ENCODE measurements around the gene CISD3.
A peak's percentile ranks its signal among the peaks of the same experiment; 100 is the strongest.

CISD3 gene, protein sequence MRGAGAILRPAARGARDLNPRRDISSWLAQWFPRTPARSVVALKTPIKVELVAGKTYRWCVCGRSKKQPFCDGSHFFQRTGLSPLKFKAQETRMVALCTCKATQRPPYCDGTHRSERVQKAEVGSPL

DNA sequence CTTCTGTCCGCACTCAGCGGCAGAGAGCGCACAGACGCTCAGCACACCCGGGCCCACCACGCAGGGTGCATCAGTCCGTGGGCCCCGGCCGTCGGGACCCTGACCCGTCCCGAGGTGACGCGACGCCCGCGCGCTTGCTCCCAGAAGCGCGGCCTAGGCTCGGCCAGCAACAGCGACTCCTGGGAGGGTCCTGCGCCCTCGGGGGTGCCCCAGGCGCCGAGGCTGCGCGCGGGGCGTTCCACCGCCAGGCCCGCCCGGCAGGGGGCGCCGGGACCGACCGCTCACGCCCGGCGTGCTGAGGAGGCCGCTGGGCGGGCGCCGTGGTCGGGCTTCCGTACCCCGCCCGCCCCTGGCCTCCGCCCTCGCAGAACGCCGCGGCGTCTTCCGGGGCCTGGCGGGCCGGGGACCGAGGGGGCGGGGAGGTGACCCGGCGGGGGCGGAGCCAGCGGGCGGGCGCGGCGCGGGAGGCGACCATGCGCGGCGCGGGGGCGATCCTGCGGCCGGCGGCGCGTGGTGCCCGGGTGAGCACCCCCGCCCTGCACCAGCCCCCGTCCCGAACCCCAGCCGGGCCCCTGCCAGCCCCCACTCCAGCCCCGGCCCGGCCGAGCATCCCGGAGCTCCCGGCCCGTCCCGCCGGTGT lies at the start of gene CISD3:
Gene CISD3 (plus strand): TSS at position 456 of the 640 bp plus-strand sequence. CDS start 18 bp downstream, at position 474.
- peak; percentile 81 for DNase-seq

DNA sequence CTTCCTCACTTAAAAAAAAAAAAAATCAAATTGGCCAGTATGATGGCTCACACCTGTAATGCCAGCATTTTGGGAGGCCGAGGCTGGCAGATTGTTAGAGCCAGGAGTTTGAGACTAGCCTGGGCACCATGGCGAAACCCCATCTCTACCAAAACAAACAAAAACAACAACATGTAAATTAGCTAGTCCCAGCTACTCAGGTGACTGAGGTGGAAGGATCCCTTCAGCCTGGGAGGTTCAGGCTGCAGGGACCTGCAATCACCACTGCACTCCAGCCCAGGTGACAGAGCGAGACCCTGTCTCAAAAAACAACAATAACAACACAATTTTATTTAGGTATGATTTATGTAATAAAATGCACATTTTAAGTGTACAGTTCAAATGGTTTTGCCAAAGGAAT lies 49.0 kb upstream of the CISD3 start:
- no peak for DNase-seq

DNA sequence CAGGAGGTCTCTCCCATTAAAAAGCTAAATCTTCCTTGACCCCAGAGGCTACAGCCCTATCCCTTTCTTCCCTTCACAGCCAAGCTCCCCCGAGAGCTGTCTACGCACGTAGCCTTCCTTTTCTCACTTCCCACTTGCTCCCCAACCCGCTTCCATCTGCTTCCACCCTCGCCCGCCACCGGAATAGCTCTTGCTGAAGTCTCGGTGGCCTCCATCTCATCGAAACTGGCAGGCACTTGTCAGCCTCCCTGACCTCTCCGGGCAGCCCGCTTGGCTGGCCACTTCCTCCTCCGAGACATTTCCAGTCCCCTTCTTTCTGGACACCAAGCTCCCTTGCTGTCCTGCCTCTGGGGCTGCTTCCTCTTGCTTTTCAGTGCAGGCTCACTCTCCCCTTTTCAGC lies 44.6 kb upstream of the CISD3 start:
- DNase-seq: no peak

DNA sequence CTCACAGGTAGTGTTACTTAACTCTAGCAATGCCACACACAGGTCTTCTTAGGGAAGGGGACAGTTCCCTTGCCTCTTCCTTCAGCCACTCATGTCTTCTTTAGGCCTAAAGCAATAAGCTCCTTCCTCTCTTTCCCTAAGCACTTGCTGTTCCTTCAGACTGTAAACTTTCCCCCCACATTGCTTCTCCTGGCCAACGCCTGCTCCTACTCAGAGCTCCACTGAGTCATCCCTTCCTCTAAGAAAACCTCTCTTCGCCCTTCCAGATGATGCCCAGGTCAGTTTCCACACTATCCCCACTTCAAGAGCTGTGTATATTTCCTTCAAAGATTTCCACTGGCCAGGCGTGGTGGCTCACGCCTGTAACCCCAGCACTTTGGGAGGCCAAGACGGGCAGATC lies 42.9 kb upstream of the CISD3 start:
- DNase-seq: no peak

DNA sequence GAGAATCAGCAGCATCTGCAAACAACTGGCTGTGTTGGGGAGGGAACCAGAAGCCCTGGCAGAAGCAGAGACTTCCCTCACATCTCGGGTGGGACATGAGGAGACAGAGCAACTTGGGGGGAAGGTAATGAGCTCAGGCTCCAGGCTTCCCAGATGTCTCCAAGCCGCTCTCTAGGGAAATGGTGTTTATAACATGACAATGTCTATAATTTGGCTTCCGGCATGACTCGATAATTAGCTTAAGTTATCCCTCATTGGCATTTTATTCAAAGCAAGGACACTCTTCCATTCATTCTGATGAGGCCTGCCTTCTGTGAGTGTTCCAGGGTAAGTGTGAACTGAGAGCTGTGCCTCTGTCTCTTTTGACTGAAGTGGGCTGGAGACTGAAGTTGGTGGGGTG lies 39.8 kb upstream of the CISD3 start:
- DNase-seq: no peak

DNA sequence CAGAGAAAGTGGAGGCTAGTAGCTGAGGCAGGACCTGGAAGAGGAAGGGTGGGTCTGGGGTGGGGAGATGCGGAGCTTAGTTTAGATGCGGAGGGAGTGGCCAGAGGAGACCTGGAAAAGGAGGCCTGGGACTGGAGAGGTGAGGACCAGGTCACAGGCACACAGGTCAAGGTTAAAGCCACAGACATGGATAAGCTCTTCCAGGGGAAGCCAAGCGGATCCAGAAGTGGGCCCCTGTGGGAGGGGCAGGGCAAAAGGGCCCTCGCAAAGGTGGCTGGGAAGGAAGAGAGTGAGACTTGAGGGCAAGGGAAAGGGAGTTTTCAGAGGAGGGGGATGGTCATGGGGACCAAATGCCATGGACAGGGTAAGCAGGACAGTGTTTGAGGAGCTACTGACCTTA lies 39.0 kb upstream of the CISD3 start:
- no peak for DNase-seq

DNA sequence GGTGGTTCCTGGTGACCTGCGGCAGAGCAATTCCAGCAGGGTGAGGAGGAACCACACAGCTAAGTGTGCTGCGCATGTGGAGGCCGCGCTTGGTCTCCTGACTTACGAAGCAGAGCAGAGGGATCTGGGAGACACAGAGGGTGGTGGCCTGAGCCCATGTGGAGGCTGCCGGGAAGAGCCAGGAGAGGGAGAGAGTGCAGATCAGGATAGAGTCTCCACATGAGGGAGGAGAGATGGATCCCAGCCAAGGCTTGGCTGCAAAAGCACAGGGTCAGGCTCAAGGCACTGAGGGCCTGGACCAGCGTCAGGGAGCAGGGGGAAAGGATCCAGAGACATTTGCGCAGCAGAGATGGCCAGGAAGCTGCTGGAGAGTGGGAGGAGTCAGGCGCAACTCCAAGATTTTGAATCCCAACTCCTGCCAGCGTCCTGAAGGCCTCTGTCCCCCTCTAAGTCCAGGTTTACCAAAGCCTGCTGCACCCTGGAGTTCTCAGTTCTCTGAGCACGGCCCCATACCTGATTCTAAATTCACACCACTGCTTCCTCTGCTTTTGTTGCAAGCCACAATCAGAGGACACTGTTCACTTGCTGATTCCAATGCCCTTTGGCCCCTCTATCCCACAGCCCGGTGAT lies 36.3 kb upstream of the CISD3 start:
- no peak for DNase-seq

DNA sequence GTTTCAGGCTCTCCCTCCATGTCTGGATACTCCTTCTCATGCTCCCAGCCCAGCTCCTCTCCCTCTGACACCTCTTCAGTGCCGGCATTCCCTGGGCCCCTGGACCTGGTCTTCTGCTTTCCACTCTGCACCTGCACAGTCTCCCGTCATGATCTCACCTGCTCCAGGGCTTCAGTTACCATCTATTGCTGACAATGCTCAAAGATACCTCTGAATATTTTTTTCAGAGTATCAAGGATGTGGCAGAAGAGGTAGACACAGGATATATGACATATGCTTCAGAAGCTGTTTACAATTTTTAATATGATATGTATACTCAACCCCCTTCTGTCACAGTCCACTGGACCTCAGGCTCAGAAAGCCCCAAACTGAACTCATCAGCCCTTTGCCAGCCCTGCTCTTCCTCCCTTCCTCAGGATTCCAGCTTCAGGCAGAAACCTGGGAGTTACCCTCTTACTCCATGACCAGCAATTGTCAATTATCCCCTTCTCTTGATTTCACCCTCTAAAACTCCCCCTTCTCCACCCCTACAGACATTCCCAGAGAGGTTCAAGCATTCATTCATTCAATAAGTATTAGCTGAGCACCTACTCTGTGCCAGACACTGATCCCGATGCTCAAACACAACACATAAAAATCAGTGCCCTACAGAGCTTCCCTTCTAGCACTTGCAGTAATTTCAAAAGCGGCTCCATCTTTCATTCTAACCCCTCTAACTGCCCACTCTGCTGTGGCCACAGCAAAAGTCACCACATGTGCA lies 32.9 kb upstream of the CISD3 start:
- no peak for DNase-seq

DNA sequence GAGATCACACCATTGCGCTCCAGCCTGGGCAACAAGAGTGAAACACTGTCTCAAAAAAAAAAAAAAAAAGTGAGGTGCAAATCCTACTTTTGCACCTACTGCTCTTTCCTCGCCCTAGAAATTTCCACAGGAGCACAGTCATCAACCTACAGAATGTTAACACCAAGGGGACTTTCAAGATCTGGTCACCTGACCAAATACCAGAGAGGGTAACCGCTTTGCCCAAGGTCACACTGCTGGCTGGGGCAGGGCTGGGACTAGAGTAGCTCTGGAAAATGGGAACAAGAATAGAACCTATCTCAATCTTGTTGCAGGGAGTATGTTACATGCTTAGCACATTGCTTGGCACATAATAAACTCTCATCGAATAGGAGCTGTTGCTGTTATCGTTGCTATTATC lies 31.4 kb upstream of the CISD3 start:
- DNase-seq: no peak

DNA sequence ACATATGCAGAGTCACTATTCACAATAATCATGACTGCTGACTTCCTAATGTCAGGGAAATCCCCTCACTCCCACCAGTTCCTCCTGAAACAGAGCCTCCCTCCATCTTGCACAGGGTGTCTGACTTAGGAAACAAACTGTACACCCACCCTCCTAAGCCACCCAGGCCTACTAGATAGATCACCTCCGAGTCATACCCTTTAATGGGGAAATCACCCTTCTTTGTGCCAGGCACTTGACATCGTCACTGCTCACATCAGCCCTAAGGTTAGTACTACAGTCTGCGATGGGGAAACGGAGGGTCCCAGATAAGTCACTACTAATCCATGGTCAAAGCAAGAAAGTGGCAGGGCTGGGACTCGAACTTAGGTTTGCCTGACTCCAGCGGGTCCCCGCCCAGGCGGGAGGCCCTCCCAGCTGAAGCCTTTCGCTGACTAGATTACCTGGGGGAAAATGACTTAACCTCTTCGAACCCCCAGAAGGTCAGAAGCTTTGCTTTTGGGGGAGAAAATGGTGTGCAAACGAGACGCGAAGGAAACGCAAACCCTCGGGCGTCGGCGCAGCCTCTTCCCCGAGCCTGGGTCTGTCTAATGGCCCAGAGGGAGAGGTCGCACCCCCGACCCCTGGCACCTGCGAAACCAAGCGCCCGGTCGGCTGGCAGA lies 28.5 kb upstream of the CISD3 start:
- peak; percentile 57 for DNase-seq

DNA sequence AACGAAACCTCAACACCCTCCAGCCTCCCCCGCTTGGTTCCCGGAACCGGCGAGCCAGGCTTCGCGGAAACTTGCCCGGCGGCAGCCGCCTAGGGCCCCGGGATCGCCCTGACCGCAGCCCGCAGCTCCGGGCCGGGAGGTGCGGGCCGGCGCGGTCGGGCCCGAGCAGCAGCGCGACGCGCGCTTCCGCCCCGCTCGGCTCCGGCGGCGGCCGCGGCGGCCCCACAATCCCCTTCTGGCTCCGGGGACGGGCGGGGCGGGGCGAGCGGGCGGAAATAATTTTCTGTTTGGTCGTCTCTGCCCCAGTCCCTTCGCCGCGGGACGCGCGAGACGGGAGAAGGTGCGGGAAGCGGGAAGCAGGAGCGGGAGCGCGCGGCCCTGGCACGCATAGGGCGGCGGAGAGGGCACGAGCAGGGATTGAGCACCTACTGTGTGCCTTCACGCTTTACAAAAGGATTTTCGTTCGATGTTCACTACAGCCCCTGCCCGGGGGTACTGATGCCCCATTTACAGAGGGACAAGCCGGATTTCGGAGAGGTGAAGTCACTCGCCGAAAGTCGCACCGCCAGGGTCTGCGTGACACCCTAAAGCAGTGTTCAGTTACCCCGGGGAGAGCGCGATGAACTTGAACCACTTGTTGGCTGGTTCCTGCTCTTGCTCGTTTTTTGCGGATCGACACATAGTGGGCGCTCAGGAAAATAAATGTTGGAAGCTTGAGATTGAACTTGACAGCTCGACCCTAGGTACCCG lies 27.8 kb upstream of the CISD3 start:
- peak; percentile 76 for DNase-seq

DNA sequence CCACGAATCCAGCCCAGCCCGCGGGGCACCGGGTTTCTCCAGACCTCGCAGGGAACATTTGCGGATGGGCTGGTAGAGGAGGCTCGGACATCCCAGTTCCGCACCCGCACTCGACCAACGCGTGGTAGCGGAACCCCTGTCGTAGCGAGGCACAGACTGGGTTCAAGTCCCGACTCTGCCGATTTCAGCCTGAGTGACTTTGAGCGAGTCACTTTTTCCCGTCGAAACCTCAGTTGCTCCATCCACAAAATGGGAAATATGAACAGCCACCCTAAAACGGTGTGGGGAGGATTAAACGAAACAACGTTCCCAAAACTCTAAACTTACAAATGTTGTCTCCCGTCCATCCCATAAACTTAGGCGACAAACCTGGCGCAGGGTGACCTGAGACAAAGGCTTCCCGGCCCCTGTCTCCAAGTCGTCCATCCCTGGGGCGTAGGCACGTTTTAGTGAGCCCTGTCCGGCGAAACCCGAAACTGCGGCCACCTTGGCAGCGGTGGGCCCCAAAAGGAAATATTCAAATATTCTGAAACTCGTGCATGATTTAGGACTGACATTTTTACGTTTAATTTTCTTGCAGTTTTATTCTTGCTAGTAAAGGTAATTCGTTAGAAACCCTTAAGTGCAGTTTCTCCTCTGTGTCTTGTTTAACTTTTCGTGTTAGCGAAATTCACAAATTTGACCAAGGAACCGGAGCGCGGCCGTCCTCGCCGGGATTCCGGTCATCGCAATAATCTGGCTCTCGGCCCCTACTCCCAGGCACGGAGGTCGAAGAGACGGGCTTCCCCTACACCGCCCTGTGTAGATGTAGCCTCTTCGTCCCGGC lies 27.0 kb upstream of the CISD3 start:
- DNase-seq: peak; percentile 5

DNA sequence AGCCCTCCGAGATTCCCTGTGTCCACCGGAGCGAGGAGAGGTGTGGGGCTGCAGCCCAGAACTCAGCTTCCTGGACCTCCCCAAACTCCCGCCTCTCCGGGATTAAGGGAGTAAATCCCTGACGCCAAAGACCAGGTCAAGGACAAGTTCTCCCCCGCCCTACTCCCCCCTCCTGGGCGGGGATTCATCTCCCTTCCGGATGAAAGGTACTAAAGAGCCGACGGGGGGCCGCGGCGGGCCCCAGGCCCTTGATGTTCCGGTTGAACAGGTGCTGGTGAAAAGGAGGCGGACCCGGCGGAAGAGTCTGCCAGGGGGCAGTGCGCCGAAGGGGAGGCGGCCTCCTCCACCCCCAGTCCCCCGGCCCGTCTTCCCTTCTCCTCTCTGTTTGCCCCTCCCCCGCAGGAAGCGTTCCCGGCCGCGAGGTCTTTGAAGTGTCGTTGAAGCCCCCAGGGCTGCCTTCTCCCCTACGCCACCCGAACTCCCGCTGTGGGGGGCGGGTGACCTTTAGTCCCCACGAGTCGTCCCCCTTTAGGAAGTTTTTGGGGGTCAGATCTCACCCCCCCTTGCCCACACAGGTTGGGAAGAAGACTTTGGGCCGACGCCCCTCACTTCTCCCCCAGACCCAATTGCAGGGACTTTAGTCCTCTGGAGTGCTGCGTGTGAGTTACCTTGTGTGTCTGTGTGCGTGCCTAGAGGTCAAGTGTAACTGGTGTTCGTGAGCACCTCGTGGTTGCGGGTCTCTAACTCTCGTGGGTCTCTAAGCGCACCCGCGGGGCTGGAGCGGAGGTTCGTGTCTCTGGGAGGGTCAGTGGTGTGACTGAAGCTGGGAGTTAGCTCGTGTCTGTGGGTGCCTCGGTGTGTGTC lies 26.2 kb upstream of the CISD3 start:
- DNase-seq: peak; percentile 58

DNA sequence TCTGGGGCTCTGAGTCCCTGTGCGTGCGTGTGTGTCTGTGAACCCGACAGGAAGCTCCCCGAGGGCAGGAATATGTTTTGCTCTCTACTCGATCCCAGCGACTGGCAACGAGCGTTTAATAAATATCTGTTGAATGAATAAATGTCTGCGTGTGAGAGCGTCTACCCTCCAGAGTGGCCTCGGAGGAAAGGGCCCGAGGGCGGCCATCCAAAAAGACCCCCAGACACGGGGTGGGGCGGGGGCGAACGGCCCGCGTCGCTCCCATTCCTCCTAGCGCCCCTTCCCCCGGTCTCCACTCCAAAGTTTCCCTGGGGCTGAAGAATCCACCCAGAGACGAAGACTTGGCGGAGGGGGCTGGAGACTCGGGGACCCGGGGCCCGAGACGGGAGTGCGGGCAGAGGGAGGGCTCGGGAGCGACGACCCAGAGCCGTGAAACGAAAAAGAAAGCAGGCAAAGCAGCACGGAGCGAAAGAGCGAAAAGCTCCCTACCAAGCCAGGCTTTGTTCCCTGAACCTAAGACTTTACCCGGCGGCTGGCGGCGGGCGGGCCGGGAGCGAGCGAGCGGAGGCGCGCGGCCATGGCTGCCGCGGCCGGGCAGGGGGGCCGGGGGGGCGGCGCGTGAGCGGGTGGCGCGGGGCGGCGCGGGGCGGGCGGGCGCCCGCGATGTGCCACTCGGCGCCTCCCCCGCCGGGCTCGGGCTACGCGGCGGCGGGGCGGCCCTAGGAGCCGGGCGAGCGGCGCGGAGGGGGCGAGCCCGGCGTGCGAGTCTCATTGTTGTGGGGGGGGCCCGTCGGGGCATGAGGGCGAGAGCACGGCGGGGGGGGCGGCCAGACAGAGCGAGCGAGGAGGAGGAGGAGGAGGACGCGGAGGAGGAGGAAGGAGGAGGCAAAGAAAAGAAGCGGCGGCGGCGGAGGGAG lies 25.3 kb upstream of the CISD3 start, which contains the start of gene MLLT6:
Gene MLLT6 (plus strand): TSS at position 668 of the 917 bp plus-strand sequence. CDS start 360 bp downstream, outside the sequence.
- peak; percentile 76 for DNase-seq

DNA sequence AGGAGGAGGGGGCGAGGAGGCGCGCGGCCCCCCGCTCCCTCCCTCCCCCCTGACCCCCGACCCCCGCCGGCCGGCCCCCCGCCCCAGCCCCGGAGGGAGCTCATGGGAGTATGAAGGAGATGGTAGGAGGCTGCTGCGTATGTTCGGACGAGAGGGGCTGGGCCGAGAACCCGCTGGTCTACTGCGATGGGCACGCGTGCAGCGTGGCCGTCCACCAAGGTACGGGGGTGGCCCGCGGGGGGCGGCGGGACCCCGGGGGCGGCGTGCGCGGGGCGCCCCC lies 24.7 kb upstream of the CISD3 start:
- no peak for DNase-seq

DNA sequence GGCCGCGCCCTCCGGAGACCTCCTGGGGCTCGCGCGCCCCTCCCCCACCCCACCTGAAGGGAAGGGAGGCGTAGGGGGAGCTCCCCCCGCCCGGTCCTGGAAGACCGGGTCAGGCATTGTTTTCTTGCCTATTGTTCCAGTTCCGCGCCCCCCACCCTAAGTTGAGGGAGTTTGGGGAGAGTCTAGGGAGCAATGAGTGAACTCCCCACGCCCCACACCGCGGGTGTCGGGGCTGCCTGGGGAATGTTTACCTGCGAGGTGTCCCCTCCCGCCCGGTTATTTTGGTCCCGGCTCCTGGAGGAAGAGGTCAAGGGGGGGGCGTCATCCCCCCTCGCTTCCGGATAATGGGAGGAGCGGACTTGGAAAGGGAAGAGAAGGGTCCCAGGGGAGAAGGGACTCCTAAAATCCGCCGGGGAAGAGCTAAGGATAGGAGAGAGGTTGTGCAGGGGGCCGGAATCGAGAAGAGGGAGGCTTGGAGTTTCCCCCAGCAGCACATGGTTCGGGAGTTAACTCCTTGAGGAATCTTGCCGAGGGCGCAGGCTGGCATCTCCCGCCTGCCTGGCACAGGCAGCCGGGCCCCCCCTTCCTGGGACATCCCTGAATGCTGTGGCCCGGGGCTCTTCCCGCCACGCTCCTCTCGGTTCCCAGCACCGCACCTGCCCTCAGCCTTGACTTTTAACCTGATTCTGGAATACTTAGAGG lies 24.2 kb upstream of the CISD3 start:
- DNase-seq: peak; percentile 32

DNA sequence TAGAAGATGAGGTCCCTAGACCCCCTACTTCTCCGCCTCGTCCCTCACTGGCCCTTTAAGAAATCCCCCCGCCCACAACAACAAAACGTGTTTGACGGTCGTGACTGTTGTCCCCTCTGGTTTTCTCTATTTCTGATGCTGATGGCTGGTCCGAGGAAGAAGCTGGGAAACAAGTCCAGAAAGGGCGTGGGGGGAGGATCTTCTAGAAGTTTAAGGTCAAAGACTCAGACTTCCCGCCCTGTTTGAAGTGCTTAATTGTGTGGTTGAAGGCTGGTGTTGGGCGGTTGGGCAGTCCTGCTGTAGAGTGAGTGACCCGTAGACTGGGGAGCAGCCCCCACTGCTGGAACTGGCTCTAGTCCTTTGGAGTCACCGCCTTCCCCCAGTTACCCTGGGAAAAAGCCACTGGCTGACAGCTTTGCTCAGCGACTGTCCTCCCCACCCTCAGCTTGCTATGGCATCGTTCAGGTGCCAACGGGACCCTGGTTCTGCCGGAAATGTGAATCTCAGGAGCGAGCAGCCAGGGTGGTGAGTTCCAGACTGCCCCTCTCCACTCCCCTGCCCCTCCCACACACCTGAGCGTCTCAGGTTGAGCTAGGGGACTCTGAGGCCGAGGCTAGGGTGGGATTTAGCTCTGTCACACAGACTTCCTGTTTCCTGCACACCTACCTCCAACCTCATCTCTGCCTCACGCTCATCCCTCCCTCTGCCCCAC lies 23.5 kb upstream of the CISD3 start:
- DNase-seq: peak; percentile 23

DNA sequence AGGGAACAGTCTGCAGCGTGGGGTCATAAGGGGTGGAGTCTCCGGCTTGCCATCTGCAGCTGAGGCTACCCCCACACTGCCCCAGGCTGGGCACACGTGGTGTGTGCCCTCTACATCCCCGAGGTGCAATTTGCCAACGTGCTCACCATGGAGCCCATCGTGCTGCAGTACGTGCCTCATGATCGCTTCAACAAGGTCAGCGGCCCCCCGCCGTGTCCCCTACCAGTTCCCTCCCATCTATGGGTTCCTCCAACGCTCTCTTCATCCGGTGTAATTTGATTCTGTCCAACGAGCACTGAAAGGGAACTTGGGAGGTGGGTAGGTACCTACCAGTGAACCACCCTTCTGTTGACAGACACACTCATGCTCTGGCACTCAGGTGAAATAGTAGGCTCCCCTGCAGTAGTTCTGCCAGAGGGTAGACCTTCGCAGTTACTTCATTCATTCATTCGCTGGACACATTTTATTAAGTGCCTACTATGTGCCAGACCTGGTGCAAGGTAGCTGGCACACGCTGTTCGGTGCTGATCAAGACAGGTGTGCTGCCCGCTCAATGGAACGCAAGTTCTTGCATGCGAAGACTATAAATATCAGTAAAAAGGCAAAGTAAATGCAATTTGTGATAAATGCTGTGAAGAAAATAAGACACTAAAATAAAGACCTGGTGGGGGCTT lies 22.3 kb upstream of the CISD3 start:
- DNase-seq: no peak
